Fibroblast of gingiva (primary cell): ENCODE results near the gene EID1.
"Not testable (repeated sequence)": the region's sequence is repeated elsewhere in the genome, so short reads cannot be mapped to it uniquely, and the experiment has no call there.

Source experiments
- DNase-seq: peaks from one replicate; pipeline ENCODE4 v3.0.0-alpha.2; 2011; ENCODE audit warnings: low read depth

EID1 gene

GRCh38 chr15:48910554-48910953 is 32.6 kb downstream of the EID1 start:
- not testable (repeated sequence) for DNase-seq

- DNase-seq: no peak
Measured at GRCh38 chr15:48913141-48913540, 35.2 kb downstream of the EID1 start.

- no peak for DNase-seq
Measured at GRCh38 chr15:48914717-48915116, 36.8 kb downstream of the EID1 start.

- no peak for DNase-seq
Measured at GRCh38 chr15:48915861-48916260, 37.9 kb downstream of the EID1 start.

- no peak for DNase-seq
Measured at GRCh38 chr15:48916721-48917120, 38.8 kb downstream of the EID1 start.

- DNase-seq: no peak
Measured at GRCh38 chr15:48922046-48922445, 44.1 kb downstream of the EID1 start.

- DNase-seq: no peak
Measured at GRCh38 chr15:48924528-48925393, 46.8 kb downstream of the EID1 start.

GRCh38 chr15:48925714-48926223 is 47.8 kb downstream of the EID1 start:
- DNase-seq: peak; percentile 81

GRCh38 chr15:48928877-48929538 is 51.1 kb downstream of the EID1 start:
- DNase-seq: no peak

- no peak for DNase-seq
Measured at GRCh38 chr15:48929661-48930060, 51.7 kb downstream of the EID1 start.
